Upper lobe of right lung (tissue), 1 donor: Measurements from ENCODE around the gene HSPA9. TPM values are rescaled to one million over a fixed set of nuclear protein-coding genes. Genes with fewer than 3 reads are reported as not detected.

ENCODE experiments used
- ATAC-seq: fragments of 200-7000 bp; cut with Tn5 transposase; one replicate; pipeline ENCODE4 v1.9.1; 2020; ENCODE audit warnings: mild to moderate bottlenecking, moderate library complexity
- DNase-seq: peaks from one replicate; pipeline ENCODE4 v3.0.0-alpha.2; 2020
- H3K27ac ChIP-seq: fragments of 200-600 bp; one replicate; pipeline ENCODE4 v1.8.0; 2022
- H3K27me3 ChIP-seq: fragments of 200-600 bp; one replicate; pipeline ENCODE4 v1.8.0; 2022; ENCODE audit warnings: mild to moderate bottlenecking
- H3K36me3 ChIP-seq: fragments of 200-600 bp; one replicate; pipeline ENCODE4 v1.8.0; 2022
- H3K4me1 ChIP-seq: fragments of 200-600 bp; one replicate; pipeline ENCODE4 v1.8.0; 2022
- H3K4me3 ChIP-seq: fragments of 200-600 bp; one replicate; pipeline ENCODE4 v1.8.0; 2022; ENCODE audit warnings: mild to moderate bottlenecking
- H3K9me3 ChIP-seq: fragments of 200-600 bp; one replicate; pipeline ENCODE4 v1.8.0; 2022
- CTCF ChIP-seq: fragments of 200-600 bp; IDR thresholded peaks from one replicate; pipeline ENCODE4 v1.8.0; 2022; ENCODE audit warnings: antibody characterized with exemption
- intact Hi-C: fragments of 100-400 bp; cut with DNase I; formaldehyde crosslinking; loops from one replicate; pipeline ENCODE4 v1.11.0; 2022
- total RNA-seq: library from RNA; stranded (reverse); fragmentation: NEBNext Ultra II Directional; extraction: Animal tissue kit (Norgen Biotek cat#: 25700); gene quantifications from one replicate; pipeline ENCODE4 v1.2.1, GENCODE V29; 2021
- donor health status: DM: no; HTN: yes; CAD: no; lungs with severe emphysema.

Gene HSPA9
- total RNA-seq, 1 donor from 2014 or later: 164 TPM

GRCh38 chr5:138533973-138534941 lies 40.9 kb downstream of the HSPA9 start:
- intact Hi-C loops: no loop called here
- peaks cover 34% of the 10 kb centered on the region for H3K4me1 ChIP-seq
- H3K27ac ChIP-seq: no peak overlapping the region
- no peak for ATAC-seq
- no peak overlapping the region for H3K4me3 ChIP-seq
- no peak for TF ChIP-seq CTCF
- DNase-seq: no peak
- H3K27me3 ChIP-seq: no peaks in the 10 kb centered on the region
- no peaks in the 10 kb centered on the region for H3K9me3 ChIP-seq
- H3K36me3 ChIP-seq: peaks cover 17% of the 10 kb centered on the region

- peak; percentile 29 for ATAC-seq
- Histone ChIP-seq H3K4me3 (no peak overlapping the region), H3K27me3 (no peaks in the 10 kb centered on the region), H3K4me1 (peaks cover 35% of the 10 kb centered on the region), H3K9me3 (no peaks in the 10 kb centered on the region), H3K36me3 (peaks cover 8% of the 10 kb centered on the region), H3K27ac (no peak overlapping the region)
- no peak for TF ChIP-seq CTCF
- no peak for DNase-seq
- intact Hi-C loops: no loop called here
Measured at GRCh38 chr5:138529812-138530211, 45.4 kb downstream of the HSPA9 start.

- no peak overlapping the region for H3K27ac ChIP-seq
- no peak overlapping the region for H3K4me3 ChIP-seq
- no peaks in the 10 kb centered on the region for H3K27me3 ChIP-seq
- no peak for ATAC-seq
- H3K9me3 ChIP-seq: no peaks in the 10 kb centered on the region
- intact Hi-C loops: no loop called here
- peaks cover 8% of the 10 kb centered on the region for H3K36me3 ChIP-seq
- TF ChIP-seq CTCF: no peak
- DNase-seq: no peak
- peaks cover 27% of the 10 kb centered on the region for H3K4me1 ChIP-seq
Measured at GRCh38 chr5:138528744-138529469, 46.3 kb downstream of the HSPA9 start.

GRCh38 chr5:138528208-138528607 lies 47.0 kb downstream of the HSPA9 start:
- peaks cover 25% of the 10 kb centered on the region for H3K4me1 ChIP-seq
- ATAC-seq (peak; percentile 78), DNase-seq (no peak)
- H3K27ac ChIP-seq: no peak overlapping the region
- no peak overlapping the region for H3K4me3 ChIP-seq
- H3K36me3 ChIP-seq: peaks cover 8% of the 10 kb centered on the region
- intact Hi-C loops: no loop called here
- H3K27me3 ChIP-seq: no peaks in the 10 kb centered on the region
- no peak for TF ChIP-seq CTCF
- no peaks in the 10 kb centered on the region for H3K9me3 ChIP-seq

GRCh38 chr5:138527170-138527569 lies 48.0 kb downstream of the HSPA9 start:
- H3K9me3 ChIP-seq: no peaks in the 10 kb centered on the region
- intact Hi-C loops: no loop called here
- ATAC-seq: no peak
- peaks cover 8% of the 10 kb centered on the region for H3K36me3 ChIP-seq
- TF ChIP-seq CTCF: no peak
- H3K4me1 ChIP-seq: peaks cover 24% of the 10 kb centered on the region
- no peak for DNase-seq
- no peak overlapping the region for H3K4me3 ChIP-seq
- no peak overlapping the region for H3K27ac ChIP-seq
- no peaks in the 10 kb centered on the region for H3K27me3 ChIP-seq
